Activated naive CD4-positive, alpha-beta T cell treated with anti-CD3 and anti-CD28 coated beads for 36 hours (primary cell): Measurements from ENCODE around the gene RNU1-2. TPM values are rescaled to one million over a fixed set of nuclear protein-coding genes. Genes with fewer than 3 reads are reported as not detected.
A peak's percentile ranks its signal among the peaks of the same experiment; 100 is the strongest.
"Not testable (repeated sequence)": the region's sequence is repeated elsewhere in the genome, so short reads cannot be mapped to it uniquely, and the experiment has no call there.

ENCODE experiments used
- CTCF ChIA-PET: fragments of 350-600 bp; sonication (Branson Sonifier 250); formaldehyde crosslinking; loops from one replicate; lab custom pipeline; 2021; ENCODE audit warnings: antibody characterized with exemption; lab: Charles Lee
- DNase-seq: peaks from one replicate; pipeline ENCODE4 v3.0.0-alpha.2; 2020
- H3K27ac Mint-ChIP-seq: one replicate; pipeline ENCODE4 v1.8.0; 2021; ENCODE audit warnings: mild to moderate bottlenecking, mixed read lengths
- H3K27me3 Mint-ChIP-seq: one replicate; pipeline ENCODE4 v1.8.0; 2021; ENCODE audit warnings: low read depth, mixed read lengths
- H3K36me3 Mint-ChIP-seq: one replicate; pipeline ENCODE4 v1.8.0; 2021; ENCODE audit warnings: low read depth, mixed read lengths
- H3K4me1 Mint-ChIP-seq: one replicate; pipeline ENCODE4 v1.8.0; 2021; ENCODE audit warnings: low read depth, mixed read lengths
- H3K4me3 Mint-ChIP-seq: one replicate; pipeline ENCODE4 v1.8.0; 2021; ENCODE audit warnings: mild to moderate bottlenecking, moderate library complexity, mixed read lengths
- H3K9me3 Mint-ChIP-seq: one replicate; pipeline ENCODE4 v1.8.0; 2021; ENCODE audit warnings: mixed read lengths
- intact Hi-C: fragments of 100-400 bp; cut with micrococcal nuclease; formaldehyde crosslinking; loops from one replicate; pipeline ENCODE4 v1.15.1; 2023
- total RNA-seq, 2 experiments: library from RNA; stranded (reverse); gene quantifications; one replicate each; pipeline ENCODE4 v1.2.3, GENCODE V29; 2021

Gene RNU1-2
- total RNA-seq, 2 experiments from 2014 or later = 1,341 to 1,386 TPM

GRCh38 chr1:16892978-16893525 is 2.7 kb upstream of the RNU1-2 start:
- H3K4me3 Mint-ChIP-seq, H3K27ac Mint-ChIP-seq, H3K27me3 Mint-ChIP-seq, intact Hi-C loops, H3K9me3 Mint-ChIP-seq, DNase-seq, H3K36me3 Mint-ChIP-seq: not testable (repeated sequence)
- H3K4me1 Mint-ChIP-seq = peaks cover 42% of the 10 kb centered on the region
- CTCF ChIA-PET = interaction anchor here (0.6 to 1.4 kb wide), 3 partner anchors 153 to 186 kb away, joined by 3 to 6 read pairs (median 4); no protein-coding TSS in a partner anchor

- H3K36me3 Mint-ChIP-seq, H3K4me3 Mint-ChIP-seq, CTCF ChIA-PET, DNase-seq, H3K27me3 Mint-ChIP-seq, intact Hi-C loops, H3K27ac Mint-ChIP-seq, H3K9me3 Mint-ChIP-seq: not testable (repeated sequence)
- peaks cover 42% of the 10 kb centered on the region for H3K4me1 Mint-ChIP-seq
These were observed 2.0 kb upstream of the RNU1-2 start for GRCh38 chr1:16893796-16894195.

DNA sequence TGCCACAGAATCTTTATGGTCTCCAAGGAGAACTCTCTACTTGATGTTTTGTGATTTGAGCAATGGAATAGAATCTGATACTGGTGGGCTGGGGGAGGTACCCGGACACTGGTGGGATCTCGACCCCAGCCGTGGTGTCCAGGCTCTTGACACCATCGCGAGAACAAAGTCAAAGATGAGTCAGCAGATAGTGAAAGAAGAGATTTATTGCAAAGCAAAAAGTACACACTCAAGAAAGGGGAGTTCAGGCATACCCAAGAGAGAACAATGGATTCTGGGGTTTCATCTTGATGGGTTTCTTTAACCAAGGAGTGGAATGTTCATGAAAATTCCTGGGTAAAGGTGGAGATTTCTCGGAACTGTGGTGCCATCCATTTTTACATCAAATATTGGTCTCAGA is 1.4 kb upstream of the RNU1-2 start:
- CTCF ChIA-PET, H3K36me3 Mint-ChIP-seq, H3K27me3 Mint-ChIP-seq, H3K27ac Mint-ChIP-seq, intact Hi-C loops, DNase-seq, H3K9me3 Mint-ChIP-seq: not testable (repeated sequence)
- H3K4me3 Mint-ChIP-seq = peak overlapping the region; percentile 60
- peaks cover 39% of the 10 kb centered on the region for H3K4me1 Mint-ChIP-seq

- intact Hi-C loops, H3K36me3 Mint-ChIP-seq, H3K27me3 Mint-ChIP-seq, DNase-seq, CTCF ChIA-PET, H3K9me3 Mint-ChIP-seq: not testable (repeated sequence)
- Mint-ChIP-seq H3K27ac (peak overlapping the region; percentile 70), H3K4me1 (peaks cover 31% of the 10 kb centered on the region), H3K4me3 (peak overlapping the region; percentile 60)
These were observed 565 bp upstream of the RNU1-2 start for GRCh38 chr1:16895233-16895597.

DNA sequence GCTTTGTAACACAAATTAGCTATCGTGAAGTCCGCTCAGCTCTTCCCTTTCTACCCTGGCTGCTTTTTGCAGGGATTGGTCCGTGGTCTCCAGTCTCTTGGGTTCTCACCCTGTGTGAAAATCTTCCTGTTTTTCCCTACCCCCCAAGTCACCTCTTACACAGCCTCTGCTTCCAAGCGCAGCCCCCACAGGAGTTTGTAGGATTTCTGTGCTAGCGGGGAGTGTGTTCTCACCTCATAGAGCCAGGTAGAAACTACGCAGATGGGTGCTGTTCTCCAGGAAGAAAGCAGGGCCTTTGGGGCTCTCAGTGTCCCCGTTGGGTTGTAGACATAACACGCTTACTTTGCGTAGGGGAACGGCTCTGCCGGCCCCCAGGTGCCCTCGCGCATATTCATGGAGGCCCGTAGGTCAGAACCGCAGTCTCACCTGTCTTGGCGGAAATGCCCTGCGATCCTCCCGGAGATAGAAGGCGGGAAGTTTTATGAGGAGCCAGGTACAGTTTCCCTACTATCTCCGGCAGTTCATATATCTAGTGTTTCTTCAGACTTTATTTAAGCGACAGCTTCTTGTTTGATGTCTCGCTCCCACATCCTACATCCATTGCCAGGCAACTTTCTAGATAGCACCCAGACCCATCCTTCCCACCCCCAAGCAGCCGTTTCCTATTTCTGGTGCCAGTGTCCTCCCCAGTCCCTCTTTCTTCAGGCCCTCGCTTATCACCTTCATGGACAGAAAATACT is 706 bp downstream of the RNU1-2 start:
- H3K36me3 Mint-ChIP-seq, H3K27me3 Mint-ChIP-seq, H3K9me3 Mint-ChIP-seq, CTCF ChIA-PET: not testable (repeated sequence)
- intact Hi-C loops = loop anchor here (1.0 kb wide), 1 partner anchor 8 kb away; no protein-coding TSS in a partner anchor
- peak; percentile 50 for DNase-seq
- H3K4me1 Mint-ChIP-seq = peaks cover 41% of the 10 kb centered on the region
- peak overlapping the region; percentile 69 for H3K4me3 Mint-ChIP-seq
- peak overlapping the region; percentile 94 for H3K27ac Mint-ChIP-seq

DNA sequence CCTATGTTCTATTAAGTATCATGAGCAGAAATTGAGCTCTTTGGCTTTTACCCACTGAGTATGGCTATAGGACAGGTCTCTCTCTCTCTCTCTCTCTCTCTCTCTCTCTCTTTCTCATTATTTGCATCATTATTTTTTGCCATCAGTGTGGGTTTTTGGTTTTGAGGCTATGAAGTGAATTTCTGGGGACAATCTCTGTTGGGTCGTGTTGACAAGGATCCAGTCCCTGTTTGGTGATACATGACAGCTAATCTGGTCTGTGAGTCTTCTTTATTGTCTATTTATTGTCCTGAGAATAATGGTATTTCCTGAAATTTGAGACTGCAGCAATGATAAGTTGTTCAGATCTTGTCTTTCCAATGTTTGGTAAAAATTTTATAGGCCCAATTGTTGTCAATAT is 1.9 kb downstream of the RNU1-2 start:
- H3K36me3 Mint-ChIP-seq, CTCF ChIA-PET, H3K9me3 Mint-ChIP-seq, H3K27me3 Mint-ChIP-seq, DNase-seq, intact Hi-C loops, H3K4me3 Mint-ChIP-seq: not testable (repeated sequence)
- H3K4me1 Mint-ChIP-seq = peaks cover 50% of the 10 kb centered on the region
- peak overlapping the region; percentile 73 for H3K27ac Mint-ChIP-seq

GRCh38 chr1:16898298-16898697 is 2.5 kb downstream of the RNU1-2 start:
- H3K9me3 Mint-ChIP-seq, DNase-seq, H3K36me3 Mint-ChIP-seq, H3K4me3 Mint-ChIP-seq, H3K27me3 Mint-ChIP-seq, CTCF ChIA-PET, intact Hi-C loops, H3K27ac Mint-ChIP-seq: not testable (repeated sequence)
- peaks cover 54% of the 10 kb centered on the region for H3K4me1 Mint-ChIP-seq

DNA sequence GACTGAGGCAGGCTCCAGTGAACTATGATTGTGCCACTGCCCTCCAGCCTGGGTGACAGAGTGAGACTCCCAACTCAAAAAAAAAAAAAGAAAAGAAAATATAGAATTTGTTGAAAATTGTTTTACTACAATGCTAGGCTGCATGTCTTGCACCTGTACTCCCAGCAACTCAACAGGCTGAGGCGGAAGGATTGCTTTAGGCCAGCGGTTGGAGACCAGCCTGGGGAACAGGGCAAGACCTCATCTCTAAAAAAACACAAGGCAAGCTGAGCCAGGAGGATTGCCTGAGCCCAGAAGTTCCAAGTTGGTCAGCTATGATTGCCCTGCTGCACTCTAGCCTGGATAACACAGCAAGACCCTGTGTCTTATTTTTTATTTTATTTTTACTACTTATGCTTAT is 3.2 kb downstream of the RNU1-2 start:
- intact Hi-C loops = not testable (repeated sequence)

DNA sequence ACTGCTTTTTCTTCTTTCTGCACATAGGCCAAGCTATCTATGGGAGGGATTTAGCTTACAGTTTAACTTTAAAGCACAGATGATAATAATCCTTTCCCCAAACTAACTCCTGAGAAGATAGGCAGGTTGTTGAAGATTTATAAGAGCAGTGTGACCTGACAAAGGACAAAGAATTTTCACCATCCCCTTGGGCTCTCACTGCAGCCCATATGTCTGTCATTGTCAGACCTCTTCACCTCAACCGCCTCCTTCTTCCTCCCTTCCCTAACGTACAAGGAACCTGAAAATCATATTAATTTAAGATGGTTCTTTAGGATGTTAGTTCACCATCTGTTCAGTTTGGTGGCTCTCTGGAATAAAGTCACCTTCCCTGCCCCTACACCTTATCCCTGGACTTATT is 5.0 kb downstream of the RNU1-2 start:
- DNase-seq = no peak
- Mint-ChIP-seq H3K4me1 (peaks cover 54% of the 10 kb centered on the region), H3K36me3 (peaks cover 2% of the 10 kb centered on the region), H3K27me3 (peaks cover 3% of the 10 kb centered on the region), H3K4me3 (no peak overlapping the region), H3K9me3 (no peaks in the 10 kb centered on the region), H3K27ac (no peak overlapping the region)
- intact Hi-C loops = loop anchor here (5.0 to 10.0 kb wide), 3 partner anchors 388 to 1066 kb away; partner anchors contain the start of gene RNU1-1
- CTCF ChIA-PET = no interaction called here

More for the DNA sequence above, 3.2 kb downstream of the RNU1-2 start:
- H3K27ac Mint-ChIP-seq, H3K27me3 Mint-ChIP-seq, H3K9me3 Mint-ChIP-seq, DNase-seq, H3K4me3 Mint-ChIP-seq, H3K36me3 Mint-ChIP-seq, CTCF ChIA-PET: not testable (repeated sequence)
- H3K4me1 Mint-ChIP-seq = peaks cover 61% of the 10 kb centered on the region

- H3K4me3 Mint-ChIP-seq, H3K36me3 Mint-ChIP-seq, H3K9me3 Mint-ChIP-seq, H3K27me3 Mint-ChIP-seq, DNase-seq: not testable (repeated sequence)
- intact Hi-C loops = loop anchor here (5.0 to 10.0 kb wide), 3 partner anchors 389 to 1067 kb away; partner anchors contain the start of gene RNU1-1
- H3K4me1 Mint-ChIP-seq = peaks cover 50% of the 10 kb centered on the region
- peak overlapping the region; percentile 56 for H3K27ac Mint-ChIP-seq
- CTCF ChIA-PET = interaction anchor here (0.6 kb wide), 1 partner anchor 11 kb away, joined by 4 read pairs; no protein-coding TSS in a partner anchor
These were observed 5.6 kb downstream of the RNU1-2 start for GRCh38 chr1:16901371-16901770.

GRCh38 chr1:16903054-16903453 is 7.3 kb downstream of the RNU1-2 start:
- CTCF ChIA-PET = interaction anchor here (0.5 to 0.6 kb wide), 2 partner anchors 150 to 831 kb away, joined by 3 read pairs; no protein-coding TSS in a partner anchor
- intact Hi-C loops = loop anchor here (5.0 to 10.0 kb wide), 3 partner anchors 391 to 1068 kb away; partner anchors contain the start of gene RNU1-1
- H3K4me3 Mint-ChIP-seq = peak overlapping the region; percentile 46
- H3K4me1 Mint-ChIP-seq = peaks cover 37% of the 10 kb centered on the region
- no peaks in the 10 kb centered on the region for H3K27me3 Mint-ChIP-seq
- no peaks in the 10 kb centered on the region for H3K36me3 Mint-ChIP-seq
- H3K27ac Mint-ChIP-seq = no peak overlapping the region
- DNase-seq = peak; percentile 52
- H3K9me3 Mint-ChIP-seq = no peaks in the 10 kb centered on the region

GRCh38 chr1:16903458-16903796 is 7.6 kb downstream of the RNU1-2 start:
- H3K9me3 Mint-ChIP-seq = no peaks in the 10 kb centered on the region
- no peaks in the 10 kb centered on the region for H3K27me3 Mint-ChIP-seq
- CTCF ChIA-PET = interaction anchor here (0.5 to 0.7 kb wide), 3 partner anchors 54 to 831 kb away, joined by 3 to 4 read pairs (median 3); no protein-coding TSS in a partner anchor
- no peak for DNase-seq
- H3K36me3 Mint-ChIP-seq = no peaks in the 10 kb centered on the region
- intact Hi-C loops = loop anchor here (5.0 to 10.0 kb wide), 3 partner anchors 391 to 1069 kb away; partner anchors contain the start of gene RNU1-1
- H3K4me1 Mint-ChIP-seq = peaks cover 33% of the 10 kb centered on the region
- H3K27ac Mint-ChIP-seq = no peak overlapping the region
- no peak overlapping the region for H3K4me3 Mint-ChIP-seq
